DMS 273 (cell line): ENCODE measurements around the gene SMAD6.

Source experiments
- DNase-seq: peaks from one replicate; lab custom pipeline; 2025; ENCODE audit not compliant: unreplicated experiment; lab: John Stamatoyannopoulos, UW

Gene SMAD6

GRCh38 chr15:66719471-66719870 is 17.4 kb downstream of the SMAD6 start:
- no peak for DNase-seq

GRCh38 chr15:66720206-66721010 is 18.4 kb downstream of the SMAD6 start:
- no peak for DNase-seq

GRCh38 chr15:66721020-66721419 is 19.0 kb downstream of the SMAD6 start:
- no peak for DNase-seq

- DNase-seq = no peak
These were observed 19.5 kb downstream of the SMAD6 start for GRCh38 chr15:66721501-66721937.

GRCh38 chr15:66721954-66722353 is 19.9 kb downstream of the SMAD6 start:
- DNase-seq = no peak

DNA sequence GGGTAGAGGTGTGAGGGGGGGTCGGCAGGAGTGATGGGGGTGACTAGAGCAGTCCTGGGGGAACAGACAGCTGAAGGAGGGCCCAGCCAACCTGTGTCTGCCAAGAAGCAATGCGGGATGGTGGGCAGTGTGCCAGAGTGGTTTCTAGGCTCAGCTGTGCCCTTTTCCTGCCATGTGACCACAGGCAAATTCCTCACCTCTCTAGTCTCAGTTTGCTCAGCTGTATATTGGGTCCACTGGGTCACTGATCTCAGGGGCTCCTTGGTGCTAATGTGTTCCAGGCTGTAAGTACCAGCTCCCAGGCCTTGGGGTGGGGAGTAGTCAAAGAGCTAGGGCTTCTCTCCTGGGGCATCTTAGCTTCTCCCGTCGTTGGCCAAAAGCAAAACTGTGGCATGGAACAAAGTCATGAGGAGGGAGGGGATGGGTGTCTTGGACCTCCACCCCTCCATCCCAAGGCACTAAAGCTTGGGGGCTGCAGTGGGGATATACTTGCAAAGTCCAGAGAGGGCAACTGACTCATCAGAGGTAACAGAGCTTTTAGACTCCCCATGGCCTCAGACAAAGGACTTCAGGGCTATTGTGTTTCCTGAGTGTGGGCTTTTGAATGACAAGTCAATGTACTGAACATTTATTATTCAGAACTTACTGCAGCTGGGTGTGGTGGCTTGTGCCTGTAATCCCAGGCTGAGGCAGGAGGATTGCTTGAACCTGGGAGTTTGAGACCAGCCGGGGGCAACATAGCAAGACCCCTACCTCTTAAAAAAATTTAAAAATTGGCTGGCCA is 20.9 kb downstream of the SMAD6 start:
- peak; percentile 25 for DNase-seq

DNA sequence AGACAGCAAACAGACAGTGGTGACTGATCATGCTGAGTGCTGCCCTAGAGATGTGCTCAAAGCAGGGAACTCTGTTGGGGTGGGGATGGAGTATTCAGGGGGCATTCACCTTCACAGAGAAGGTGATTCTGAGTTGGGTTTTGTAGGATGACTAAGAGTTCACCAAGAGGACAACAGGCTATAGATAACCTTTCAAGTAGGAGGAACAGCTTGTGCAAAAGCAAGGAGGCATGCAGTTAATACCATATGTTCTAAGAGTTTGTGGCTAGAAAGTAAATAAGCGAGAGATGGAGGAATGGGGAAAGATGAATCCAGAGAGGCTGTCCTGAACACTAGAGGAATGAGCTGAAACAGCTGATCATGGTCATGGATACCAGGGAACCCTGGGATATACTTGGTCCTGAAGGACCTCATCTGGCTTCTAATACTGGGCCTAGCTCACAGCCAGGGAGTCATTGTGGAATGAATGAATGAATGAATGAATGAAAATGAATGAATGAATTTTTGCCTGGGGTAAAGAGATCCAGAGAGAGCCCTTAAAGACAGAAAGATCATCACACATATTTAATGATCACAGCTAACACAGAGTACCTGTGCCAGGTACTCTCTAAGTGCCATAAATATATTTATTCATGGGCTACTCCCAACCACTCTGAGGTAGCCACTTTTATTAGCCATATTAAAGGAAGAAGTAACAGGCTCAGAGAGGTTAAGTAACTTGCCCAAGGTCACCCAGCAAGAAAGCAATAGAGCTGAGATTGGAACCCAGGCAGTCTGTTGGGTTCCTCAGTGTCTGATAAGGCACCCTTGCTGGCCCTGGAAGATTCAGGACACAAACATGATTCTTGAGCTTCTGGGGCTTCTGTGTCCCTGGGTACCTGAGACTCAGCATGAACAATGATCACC is 22.0 kb downstream of the SMAD6 start:
- DNase-seq = no peak

DNA sequence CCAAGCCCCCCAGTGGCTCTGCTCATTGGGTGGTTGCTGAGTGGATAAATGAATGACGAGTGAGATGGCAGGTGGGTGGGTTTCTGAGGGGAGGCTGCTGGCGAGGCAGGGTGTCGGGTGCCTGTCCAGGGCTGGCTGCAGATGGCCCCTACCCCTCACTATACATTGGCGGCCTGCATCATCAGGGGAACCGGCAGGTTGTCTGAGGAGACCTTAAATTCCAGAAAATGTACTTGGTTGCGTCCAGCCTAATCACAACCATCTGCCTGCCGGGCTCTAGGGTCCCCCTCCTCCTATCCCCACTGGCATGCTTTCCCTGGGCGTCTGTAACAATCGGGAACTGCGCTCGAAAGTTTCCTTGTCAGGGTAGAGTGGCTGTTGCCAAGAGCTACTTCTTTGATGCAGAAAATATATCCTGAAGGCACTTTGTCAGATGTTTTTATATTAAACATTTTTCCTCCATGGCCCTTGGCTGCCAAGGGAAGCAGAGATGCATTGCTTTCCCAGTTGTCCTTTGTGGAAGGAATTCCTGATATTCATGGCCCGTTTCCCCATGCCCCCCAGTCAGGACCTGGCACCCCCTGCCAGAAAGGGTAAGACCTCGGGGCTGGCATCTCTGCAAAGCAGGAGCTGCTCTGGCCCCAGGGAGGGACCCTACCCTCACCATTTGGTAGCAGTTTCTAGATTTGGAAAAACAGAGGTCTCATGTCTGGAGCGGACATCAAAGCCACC is 22.9 kb downstream of the SMAD6 start:
- DNase-seq = no peak

GRCh38 chr15:66725464-66725785 is 23.4 kb downstream of the SMAD6 start:
- no peak for DNase-seq

- no peak for DNase-seq
These were observed 24.4 kb downstream of the SMAD6 start for GRCh38 chr15:66726386-66726785.

GRCh38 chr15:66729331-66729951 is 27.4 kb downstream of the SMAD6 start:
- no peak for DNase-seq

DNA sequence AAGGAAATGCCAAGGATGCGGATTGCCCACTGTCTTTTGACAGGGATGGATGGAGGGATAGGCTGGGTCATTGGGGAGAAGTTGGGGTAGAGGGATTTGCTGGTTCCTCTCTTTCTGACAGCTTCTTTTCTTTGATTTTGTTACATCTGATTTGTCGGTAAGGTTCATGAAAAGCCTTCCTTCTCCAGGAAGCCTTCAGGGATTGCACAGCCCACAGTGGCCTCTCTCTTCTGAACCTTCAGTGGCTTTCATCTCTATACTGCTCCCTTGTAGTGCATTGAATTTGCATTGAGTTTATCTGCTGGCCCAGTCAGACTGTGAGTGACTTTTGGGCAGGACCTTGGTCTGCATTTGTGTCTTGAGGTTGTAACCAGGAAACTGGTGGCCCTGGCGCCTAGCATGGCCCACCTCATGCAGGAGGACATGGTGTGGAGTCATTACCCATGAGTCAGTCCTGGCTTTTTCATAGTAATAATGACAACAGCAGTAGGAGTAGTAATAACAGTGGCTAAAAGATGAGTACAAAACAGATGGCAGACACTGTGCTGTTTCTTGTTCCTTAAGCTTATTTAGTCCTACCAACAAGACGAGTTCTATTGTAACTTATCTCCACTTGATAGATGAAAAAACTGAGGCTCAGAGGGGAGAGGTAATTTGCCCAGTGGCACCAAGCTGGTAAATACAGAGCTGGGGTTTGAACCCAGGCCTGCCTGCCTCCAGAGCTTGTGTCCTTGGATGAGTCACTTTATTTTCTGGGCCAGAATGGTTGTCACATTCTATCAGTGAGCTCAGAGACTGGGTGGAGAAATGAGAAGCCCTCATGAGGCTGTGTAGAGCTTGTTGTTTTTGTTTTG is 28.4 kb downstream of the SMAD6 start:
- DNase-seq = no peak

DNA sequence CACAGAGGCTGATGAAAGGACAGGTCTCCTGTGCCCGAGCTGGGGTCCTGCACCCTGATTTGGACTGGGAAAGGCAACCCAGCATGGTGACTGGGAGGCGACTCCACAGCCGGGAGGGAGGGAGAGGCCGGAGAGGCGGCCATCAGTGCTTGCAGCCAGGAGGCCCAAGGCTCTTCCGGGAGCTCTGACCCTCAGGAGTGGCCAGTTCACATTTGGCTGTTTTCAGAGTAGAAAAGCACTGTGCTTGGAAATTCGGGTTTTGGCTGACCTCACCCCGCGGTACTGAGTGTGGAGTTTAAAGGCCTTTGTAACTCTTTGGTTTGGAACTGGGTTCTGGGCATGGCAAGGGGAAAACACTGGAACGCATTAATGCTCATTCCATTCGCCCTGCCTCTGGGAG is 31.9 kb downstream of the SMAD6 start:
- DNase-seq = no peak

DNA sequence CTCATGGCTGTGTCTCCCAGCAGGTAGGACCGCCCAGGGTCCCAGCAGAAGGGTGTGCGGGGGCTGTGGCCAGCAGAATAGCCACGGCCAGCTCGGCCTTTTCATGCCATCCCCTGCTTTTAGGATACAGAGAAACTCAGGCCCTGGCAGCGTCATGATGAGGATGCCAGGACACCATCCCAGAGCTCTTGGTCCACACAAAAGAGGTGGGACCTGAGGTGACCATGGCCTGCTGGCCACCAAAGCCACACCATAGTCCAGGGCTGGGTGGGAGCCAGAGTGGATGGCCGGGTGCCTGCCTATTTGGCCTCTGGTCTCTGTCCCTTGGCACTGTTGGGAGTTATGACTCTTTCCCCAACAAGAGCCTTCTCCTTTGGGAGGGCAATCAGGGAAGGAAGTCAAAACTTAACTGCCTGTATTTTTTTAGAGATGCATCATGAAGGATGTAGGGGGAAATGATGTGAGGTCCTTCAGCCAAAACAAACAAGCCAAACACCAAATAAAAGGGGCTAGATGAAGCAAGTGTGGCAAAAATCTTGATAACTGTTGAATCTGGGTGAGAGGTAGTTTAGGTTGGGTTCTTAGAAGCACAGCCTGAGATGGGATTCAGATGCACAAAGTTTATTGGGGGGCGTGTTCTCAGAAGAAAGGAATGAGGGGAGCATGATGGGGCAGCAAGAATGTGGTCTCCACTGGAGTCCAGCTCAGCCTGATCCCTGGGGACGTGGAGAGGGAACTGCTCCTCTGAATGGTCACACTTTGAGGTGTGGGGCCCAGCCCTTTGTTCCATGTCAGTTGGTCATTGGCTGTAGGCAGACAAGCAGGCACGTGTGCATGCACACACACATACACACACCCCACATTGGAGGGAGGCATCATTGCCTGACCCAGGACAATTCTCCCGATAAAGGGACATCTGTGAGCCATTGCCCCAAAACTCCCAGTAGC is 33.2 kb downstream of the SMAD6 start:
- DNase-seq = no peak

GRCh38 chr15:66735909-66736305 is 33.9 kb downstream of the SMAD6 start:
- DNase-seq = no peak

- DNase-seq = no peak
These were observed 35.4 kb downstream of the SMAD6 start for GRCh38 chr15:66737243-66738010.

DNA sequence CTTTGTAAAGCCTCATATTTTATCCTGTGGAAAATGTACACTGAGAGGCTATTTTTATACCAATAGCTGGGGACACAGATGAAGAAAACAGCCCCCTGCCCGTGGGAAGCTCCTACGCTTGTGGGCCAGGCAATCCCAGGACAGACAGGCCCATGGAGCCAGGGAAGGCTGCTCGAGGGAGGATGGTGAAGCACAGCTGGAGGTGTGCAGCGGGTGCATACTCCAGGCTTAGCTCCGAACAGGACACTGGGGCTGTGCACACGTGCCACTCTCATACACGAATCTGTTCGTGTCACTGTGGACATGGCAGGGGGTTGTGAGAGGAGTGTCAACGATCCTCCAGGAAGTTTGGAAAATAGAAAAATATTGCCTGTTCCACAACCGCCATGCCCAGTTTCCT is 36.1 kb downstream of the SMAD6 start:
- DNase-seq = no peak

- no peak for DNase-seq
These were observed 36.6 kb downstream of the SMAD6 start for GRCh38 chr15:66738595-66738994.
